Smooth muscle cell (in vitro differentiated cells): Measurements from ENCODE around the gene DDX11. TPM values are rescaled to one million over a fixed set of nuclear protein-coding genes. Genes with fewer than 3 reads are reported as not detected.

Experiments
- DNase-seq: peaks from one replicate; lab custom pipeline; 2025; ENCODE audit not compliant: unreplicated experiment; lab: John Stamatoyannopoulos, UW
- H2AFZ ChIP-seq: fragments of 200-600 bp; sonication (generic); 2 replicates; pipeline ENCODE4 v1.6.0; 2016; ENCODE audit warnings: antibody characterized with exemption, low read depth, mild to moderate bottlenecking
- H3F3A ChIP-seq: fragments of 200-600 bp; sonication (generic); 2 replicates; pipeline ENCODE4 v1.6.0; 2017; ENCODE audit warnings: antibody characterized with exemption, low read depth
- H3K27ac ChIP-seq: fragments of 200-600 bp; sonication (generic); 2 replicates; pipeline ENCODE4 v1.5.1; 2016; ENCODE audit warnings: low read depth, mild to moderate bottlenecking
- H3K27me3 ChIP-seq: fragments of 200-600 bp; sonication (generic); 2 replicates; pipeline ENCODE4 v1.6.1; 2016; ENCODE audit warnings: low read depth, mild to moderate bottlenecking
- H3K36me3 ChIP-seq: fragments of 200-600 bp; sonication (generic); 2 replicates; pipeline ENCODE4 v1.5.1; 2016; ENCODE audit warnings: low read depth
- H3K4me1 ChIP-seq: fragments of 200-600 bp; sonication (generic); 2 replicates; pipeline ENCODE4 v1.5.1; 2016; ENCODE audit warnings: low read depth
- H3K4me2 ChIP-seq: fragments of 200-600 bp; sonication (generic); 2 replicates; pipeline ENCODE4 v1.6.0; 2016; ENCODE audit warnings: mild to moderate bottlenecking
- H3K4me3 ChIP-seq: fragments of 200-600 bp; sonication (generic); 2 replicates; pipeline ENCODE4 v1.5.1; 2016; ENCODE audit warnings: mild to moderate bottlenecking
- H3K79me2 ChIP-seq: fragments of 200-600 bp; sonication (generic); 2 replicates; pipeline ENCODE4 v1.6.0; 2016; ENCODE audit warnings: low read depth, mild to moderate bottlenecking
- H3K9ac ChIP-seq: fragments of 200-600 bp; sonication (generic); 2 replicates; pipeline ENCODE4 v1.6.0; 2016; ENCODE audit warnings: low read depth
- H3K9me3 ChIP-seq: fragments of 200-600 bp; sonication (generic); replicated peaks from 2 replicates; pipeline ENCODE4 v1.5.1; 2016; ENCODE audit warnings: low read depth
- H4K20me1 ChIP-seq: fragments of 200-600 bp; sonication (generic); 2 replicates; pipeline ENCODE4 v1.6.0; 2016; ENCODE audit warnings: low read depth
- CTCF ChIP-seq: fragments of 200-600 bp; sonication (generic); IDR thresholded peaks from 2 replicates; pipeline ENCODE4 v1.5.1; 2017; ENCODE audit warnings: borderline replicate concordance, mild to moderate bottlenecking, antibody characterized with exemption; ENCODE audit not compliant: insufficient read depth, poor library complexity, severe bottlenecking
- WGBS: methylation state at CpG from one replicate; pipeline ENCODE4 v1.1.7; 2016; ENCODE audit warnings: low lambda C conversion rate; 5-methylcytosine and 5-hydroxymethylcytosine counted together
- polyA plus RNA-seq: library from polyadenylated mRNA; unstranded; fragments of >200 nt; fragmentation: Nextera tagmentation; extraction: Ambion mirVana; gene quantifications from 2 replicates; pipeline ENCODE4 v1.2.1, GENCODE V29; 2016
- total RNA-seq: library from RNA; depleted of rRNA; stranded (reverse); fragments of >200 nt; gene quantifications from 2 replicates; pipeline ENCODE4 v1.2.3, GENCODE V29; 2014

Gene DDX11
- total and polyA plus RNA-seq, 2 experiments from 2014 or later: 13.4 to 22.8 TPM

DNA sequence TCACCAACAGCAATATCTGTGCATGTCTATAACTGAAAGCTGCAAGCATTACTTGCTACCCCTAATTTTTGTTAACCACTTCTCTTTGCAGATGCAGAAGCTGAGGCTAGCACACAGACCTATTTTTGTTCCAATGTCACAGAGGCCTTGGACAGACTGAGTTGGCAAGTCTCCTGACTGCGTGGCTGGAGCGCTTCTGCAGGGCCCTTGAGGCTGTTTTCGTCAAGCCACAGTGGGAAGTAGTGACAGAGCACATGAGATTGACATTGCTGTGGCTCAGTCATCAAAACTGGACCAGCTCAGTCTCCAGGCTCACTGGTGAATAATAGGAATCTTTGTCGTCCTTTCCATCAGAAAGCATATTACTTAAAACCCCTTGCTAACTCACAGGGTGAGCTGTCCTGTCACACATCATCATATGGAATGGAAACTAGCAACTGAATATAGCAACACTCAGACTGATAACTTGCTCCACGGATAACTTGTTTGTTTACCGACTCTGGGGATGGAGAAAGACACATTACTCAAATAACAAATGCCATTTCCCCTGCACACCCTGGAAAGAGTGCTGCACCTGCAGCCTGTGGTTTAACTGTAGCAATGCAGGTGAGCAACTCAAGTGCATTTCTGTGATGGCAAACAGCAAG lies 43.6 kb upstream of the DDX11 start:
- 69% methylated on average over 6 of the region's 6 CpGs for WGBS
- Histone ChIP-seq H2AFZ (no peak overlapping the region), H3K9me3 (no peaks in the 10 kb centered on the region), H3K4me3 (no peak overlapping the region), H3K27me3 (no peaks in the 10 kb centered on the region), H4K20me1 (no peaks in the 10 kb centered on the region), H3K4me1 (no peaks in the 10 kb centered on the region), H3K4me2 (no peak overlapping the region), H3K9ac (no peak overlapping the region), H3K79me2 (no peaks in the 10 kb centered on the region), H3F3A (no peaks in the 10 kb centered on the region), H3K27ac (no peak overlapping the region), H3K36me3 (no peaks in the 10 kb centered on the region)
- no peak for DNase-seq
- no peak for TF ChIP-seq CTCF

DNA sequence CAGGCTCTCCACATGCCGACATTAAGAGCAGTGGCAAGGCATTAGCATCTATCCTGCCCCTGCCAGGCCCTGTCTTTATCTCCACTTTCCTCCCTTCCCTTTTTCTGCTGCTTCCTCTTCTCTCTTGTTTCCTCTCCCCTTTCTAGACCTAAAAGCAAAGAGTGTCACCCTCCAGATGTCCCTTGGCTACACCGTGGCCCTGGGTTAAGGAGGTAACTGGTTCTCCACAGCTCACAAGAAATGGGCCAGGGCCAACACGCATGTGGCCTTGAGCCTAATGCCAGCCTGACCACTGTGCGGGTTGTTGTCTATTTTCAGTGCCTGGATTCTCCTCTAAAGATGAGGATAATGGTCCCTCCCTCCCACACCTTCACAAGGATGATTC lies 41.7 kb upstream of the DDX11 start:
- no peak overlapping the region for H3K27ac ChIP-seq
- no peaks in the 10 kb centered on the region for H3K9me3 ChIP-seq
- DNase-seq: no peak
- H3K79me2 ChIP-seq: no peaks in the 10 kb centered on the region
- 93% methylated on average over 4 of the region's 4 CpGs for WGBS
- H3K4me2 ChIP-seq: no peak overlapping the region
- no peak for TF ChIP-seq CTCF
- no peaks in the 10 kb centered on the region for H3K36me3 ChIP-seq
- H3K4me3 ChIP-seq: no peak overlapping the region
- H3K4me1 ChIP-seq: no peaks in the 10 kb centered on the region
- H4K20me1 ChIP-seq: no peaks in the 10 kb centered on the region
- H3K27me3 ChIP-seq: no peaks in the 10 kb centered on the region
- H3F3A ChIP-seq: no peaks in the 10 kb centered on the region
- H2AFZ ChIP-seq: no peak overlapping the region
- no peak overlapping the region for H3K9ac ChIP-seq

DNA sequence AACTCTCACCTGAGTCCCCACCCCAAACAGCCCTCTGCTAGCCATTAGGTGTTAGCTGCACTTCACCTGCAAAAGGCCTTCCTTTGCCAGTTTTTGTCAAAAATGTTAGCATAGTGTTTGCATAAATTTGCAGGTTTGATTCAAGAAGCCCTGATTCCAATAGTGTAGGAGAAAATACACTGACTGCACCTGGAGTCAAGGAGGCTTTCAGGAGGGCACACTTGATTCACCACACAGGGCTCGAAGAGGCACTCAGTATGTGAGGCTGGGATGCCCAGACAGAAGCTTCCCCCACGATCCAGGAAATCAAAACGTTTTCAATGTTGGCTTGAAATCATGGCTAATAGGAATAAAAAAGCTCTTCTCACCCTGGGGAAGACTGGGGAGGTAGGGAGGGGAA lies 40.5 kb upstream of the DDX11 start:
- Histone ChIP-seq H2AFZ (no peak overlapping the region), H3K27me3 (no peaks in the 10 kb centered on the region), H3K9ac (no peak overlapping the region), H3K4me1 (no peaks in the 10 kb centered on the region), H3K9me3 (no peaks in the 10 kb centered on the region), H3K4me3 (no peak overlapping the region), H3K79me2 (no peaks in the 10 kb centered on the region), H3K36me3 (no peaks in the 10 kb centered on the region), H3K27ac (no peak overlapping the region), H3K4me2 (no peak overlapping the region), H4K20me1 (no peaks in the 10 kb centered on the region), H3F3A (no peaks in the 10 kb centered on the region)
- TF ChIP-seq CTCF: no peak
- DNase-seq: no peak
- WGBS: 67% methylated on average over 3 of the region's 3 CpGs

DNA sequence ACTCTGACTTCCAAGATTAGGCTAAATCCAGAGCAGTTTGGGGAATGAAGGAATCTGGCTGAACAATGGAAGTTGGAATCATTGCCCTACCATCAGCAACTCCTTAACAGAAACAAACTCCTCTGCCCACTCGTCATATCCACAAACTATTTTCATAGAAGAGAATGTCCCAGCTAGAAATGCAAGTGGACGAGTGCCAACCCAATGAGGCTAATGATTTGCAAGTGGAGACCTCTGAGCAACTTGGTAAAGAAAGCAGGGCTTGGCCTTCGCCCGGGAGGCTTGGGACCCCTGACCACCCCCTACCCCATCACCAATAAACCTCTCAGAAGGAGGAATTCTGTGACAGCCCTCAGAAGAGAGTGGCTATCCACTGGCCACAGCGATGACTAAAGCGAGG lies 40.0 kb upstream of the DDX11 start:
- no peaks in the 10 kb centered on the region for H3K79me2 ChIP-seq
- H3K4me2 ChIP-seq: no peak overlapping the region
- no peak overlapping the region for H3K9ac ChIP-seq
- H3K36me3 ChIP-seq: no peaks in the 10 kb centered on the region
- no peak overlapping the region for H3K4me3 ChIP-seq
- DNase-seq: no peak
- no peaks in the 10 kb centered on the region for H3K27me3 ChIP-seq
- H3F3A ChIP-seq: no peaks in the 10 kb centered on the region
- TF ChIP-seq CTCF: no peak
- no peaks in the 10 kb centered on the region for H4K20me1 ChIP-seq
- H3K4me1 ChIP-seq: no peaks in the 10 kb centered on the region
- no peak overlapping the region for H2AFZ ChIP-seq
- no peaks in the 10 kb centered on the region for H3K9me3 ChIP-seq
- H3K27ac ChIP-seq: no peak overlapping the region
- 92% methylated on average over 6 of the region's 6 CpGs for WGBS
